Esophagus squamous epithelium (tissue), 4 donors: ENCODE results near the gene EFNA1.

Experiments used
- CTCF ChIP-seq, 6 experiments: fragments of 450-650 bp in 4 of 6; fragments of 200-600 bp in 2 of 6; sonication (generic) in 2 of 6; IDR thresholded peaks; one replicate each; pipeline ENCODE4 v1.5.1; 2016 to 2019; ENCODE audit warnings: antibody characterized with exemption in 6 of 6, mild to moderate bottlenecking in 4 of 6, moderate library complexity in 4 of 6
- POLR2A ChIP-seq, 4 donors: fragments of 450-650 bp; IDR thresholded peaks; one replicate each; pipeline ENCODE4 v1.6.1; 2017; ENCODE audit warnings: antibody characterized with exemption in 4 of 4, mild to moderate bottlenecking in 4 of 4, moderate library complexity in 3 of 4

DNA sequence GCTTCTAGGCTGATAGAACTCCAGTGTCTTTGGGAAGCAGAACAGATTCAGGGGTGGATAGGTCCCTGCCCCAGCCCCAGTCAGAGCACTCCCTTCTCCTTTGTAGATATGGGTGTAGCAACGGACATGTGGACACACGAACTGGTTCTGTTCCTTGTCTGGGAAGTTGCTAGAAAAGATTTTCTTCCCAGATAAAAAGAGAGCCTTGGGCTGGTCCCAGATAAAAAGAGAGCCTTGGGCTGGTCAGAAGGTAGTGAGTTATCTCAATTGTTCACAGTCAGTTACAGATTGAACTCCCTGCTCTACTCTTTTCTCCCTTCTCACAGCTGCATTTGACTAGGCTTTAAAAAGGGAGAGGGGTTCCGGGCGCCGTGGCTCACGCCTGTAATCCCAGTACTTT lies 7.4 kb upstream of the EFNA1 start:
- no peak for TF ChIP-seq CTCF (IDR thresholded peaks at IDR 0.05)
- no peak for TF ChIP-seq POLR2A (IDR thresholded peaks at IDR 0.05)
